HG02678 (cell line): Measurements from ENCODE around the gene HOXC10.

Experiments used
- ATAC-seq: cut with Tn5 transposase; IDR thresholded peaks from one replicate; pipeline ENCODE4 v1.9.1; 2021; ENCODE audit warnings: mild to moderate bottlenecking, moderate library complexity; ENCODE audit not compliant: unreplicated experiment

Gene HOXC10

DNA sequence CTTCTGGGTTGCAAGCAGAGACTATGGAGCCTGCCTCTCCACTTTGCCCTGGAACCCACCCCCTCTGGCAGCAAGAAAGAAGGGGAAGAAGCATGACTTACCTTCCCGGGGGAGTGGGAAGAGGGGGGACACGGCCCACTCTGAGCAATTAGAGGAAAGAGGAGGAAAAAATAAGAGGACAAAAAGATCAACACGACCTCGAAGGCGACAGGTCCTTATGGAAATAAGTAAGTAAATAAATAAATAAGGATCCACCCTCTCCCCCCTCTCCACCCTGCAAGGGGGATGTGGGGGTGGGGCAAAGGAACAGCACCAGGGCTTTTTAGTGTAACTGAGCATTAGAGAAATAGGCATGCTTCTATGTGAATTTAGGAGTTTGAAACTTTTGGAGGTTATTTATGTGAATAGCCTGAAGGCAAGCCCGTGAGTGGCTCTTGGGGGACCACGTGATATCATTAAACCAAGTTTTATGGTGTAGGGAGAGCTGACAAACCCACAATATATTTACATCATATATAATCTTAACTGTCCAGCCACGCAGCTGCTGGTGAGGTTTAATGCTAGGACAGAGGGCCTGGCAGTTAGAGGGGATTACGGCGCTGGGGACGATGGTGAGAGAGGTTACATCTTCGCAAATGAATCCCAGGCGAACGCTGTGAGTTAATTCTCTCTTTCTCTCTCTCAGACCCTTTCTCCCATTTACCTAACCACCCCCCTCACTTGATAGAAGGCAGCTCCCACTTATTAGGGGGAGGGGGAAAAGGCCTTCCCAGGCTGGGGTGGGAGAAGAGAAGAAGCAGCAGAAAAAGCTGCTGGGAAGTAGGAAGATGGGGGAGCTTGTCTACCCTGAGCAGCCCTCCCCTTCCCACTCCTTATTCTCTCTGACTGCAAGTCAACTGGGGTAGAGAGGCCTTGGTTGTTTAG, 52.7 kb downstream of the HOXC10 start:
- no peak for ATAC-seq

DNA sequence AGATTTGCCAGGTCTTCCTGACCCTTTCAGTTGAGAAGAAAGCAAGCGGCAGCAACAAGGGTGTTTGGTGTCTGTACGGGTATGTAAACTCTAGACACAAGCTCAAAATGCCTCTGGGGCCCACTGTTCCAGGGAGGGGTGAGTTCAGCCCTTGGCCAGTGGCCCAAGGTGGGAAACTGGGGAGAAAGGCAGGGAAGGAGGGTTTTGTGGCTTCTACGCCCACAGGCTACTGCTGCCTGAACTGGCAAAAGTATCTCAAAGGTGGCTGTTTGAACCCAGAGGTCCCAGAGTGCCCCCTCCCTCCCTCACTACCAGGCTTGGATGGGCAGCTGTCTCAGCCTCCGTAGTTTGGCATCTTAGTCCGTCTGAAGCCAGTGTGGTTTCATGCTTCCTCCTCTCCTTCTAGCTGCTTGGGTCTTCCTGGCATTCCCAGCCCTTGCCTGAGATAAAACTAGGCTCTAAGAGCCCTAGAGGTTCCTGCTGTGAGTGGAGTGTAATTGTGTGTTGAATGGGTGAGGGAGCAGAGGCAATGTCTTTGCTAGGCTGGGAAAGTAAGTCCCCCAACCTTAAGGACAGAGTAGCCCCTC, 53.4 kb downstream of the HOXC10 start:
- no peak for ATAC-seq

DNA sequence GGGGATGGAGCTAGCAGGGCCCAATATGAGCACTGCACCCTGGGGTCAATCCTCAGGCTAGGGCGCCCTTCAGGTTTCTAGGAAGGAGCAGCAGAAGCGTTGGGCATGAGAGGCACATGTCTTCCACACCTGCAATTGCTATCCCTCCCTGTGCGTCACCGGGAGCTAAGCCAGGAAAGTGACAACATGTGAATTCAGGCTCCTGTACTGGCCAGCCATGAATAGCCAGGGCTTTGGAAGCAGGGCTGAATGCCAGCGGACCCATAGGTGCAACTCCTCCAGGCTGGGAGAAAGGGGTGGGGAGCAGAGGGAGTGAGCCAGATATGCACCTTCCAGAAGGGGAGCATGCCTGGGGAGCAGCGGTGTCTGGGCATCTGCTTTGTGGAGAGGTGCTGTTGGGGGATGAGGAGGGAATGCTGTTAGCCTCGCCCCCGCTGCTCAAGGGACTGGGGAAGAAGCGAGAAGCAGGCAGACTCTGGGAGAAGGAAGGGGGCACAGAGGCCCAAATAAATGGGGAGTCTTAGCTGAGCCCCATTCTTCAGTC, 54.0 kb downstream of the HOXC10 start:
- no peak for ATAC-seq

DNA sequence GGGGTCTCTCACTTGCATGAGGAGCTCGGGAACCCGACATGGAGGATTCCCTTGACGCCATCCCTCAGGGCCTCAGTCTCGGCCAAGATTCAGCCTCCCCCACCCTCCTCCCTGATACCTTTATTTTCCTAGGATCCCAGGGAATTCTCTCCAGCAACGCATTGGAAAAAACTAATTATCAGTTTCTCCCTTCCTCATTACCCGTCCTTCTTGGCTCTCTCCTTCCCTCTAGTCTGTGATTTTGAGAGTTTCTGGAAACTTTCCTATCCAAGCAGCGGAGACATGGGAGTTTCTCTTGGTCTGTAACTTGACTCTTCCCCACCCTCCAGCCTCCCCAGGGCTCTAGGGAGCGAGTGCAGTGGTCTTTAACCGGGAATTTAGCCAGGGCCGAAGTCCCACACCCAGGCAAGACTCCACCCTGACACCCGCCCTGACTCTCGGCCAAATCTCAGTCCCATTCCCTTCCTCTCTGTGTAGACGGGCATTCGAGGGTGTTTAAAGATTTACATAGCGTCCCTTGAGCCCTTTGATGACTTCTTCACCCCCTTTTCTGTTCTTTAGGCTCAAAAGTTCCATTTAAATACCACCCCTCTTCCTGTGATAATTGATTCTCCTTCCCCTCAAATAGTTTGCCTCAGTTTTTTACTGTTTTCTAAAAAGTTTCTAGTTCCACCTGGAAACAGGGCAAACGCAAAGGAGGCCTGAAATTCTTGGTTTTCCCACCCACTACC, 54.6 kb downstream of the HOXC10 start:
- no peak for ATAC-seq
